Activated CD8-positive, alpha-beta memory T cell treated with anti-CD3 and anti-CD28 coated beads, Interleukin-2, amount 50 U/mL, for 4 hours (primary cell): ENCODE data around the gene PLAU.
"Not testable (repeated sequence)": the region's sequence is repeated elsewhere in the genome, so short reads cannot be mapped to it uniquely, and the experiment has no call there.

Experiments used
- DNase-seq: peaks from one replicate; pipeline ENCODE4 v3.0.0-alpha.2; 2020

Gene PLAU

GRCh38 chr10:73955719-73956118 lies 44.8 kb downstream of the PLAU start:
- no peak for DNase-seq

GRCh38 chr10:73956476-73957359 lies 45.8 kb downstream of the PLAU start:
- no peak for DNase-seq

- DNase-seq: no peak
Observed at GRCh38 chr10:73959484-73960243, 48.7 kb downstream of the PLAU start.

- DNase-seq: no peak
Observed at GRCh38 chr10:73962386-73962785, 51.5 kb downstream of the PLAU start.

GRCh38 chr10:73963533-73963932 lies 52.6 kb downstream of the PLAU start:
- DNase-seq: not testable (repeated sequence)

GRCh38 chr10:73964743-73965142 lies 53.8 kb downstream of the PLAU start:
- no peak for DNase-seq

GRCh38 chr10:73965267-73965889 lies 54.4 kb downstream of the PLAU start:
- DNase-seq: not testable (repeated sequence)

- no peak for DNase-seq
Observed at GRCh38 chr10:73965890-73966768, 55.2 kb downstream of the PLAU start.

- DNase-seq: no peak
Observed at GRCh38 chr10:73967022-73967429, 56.1 kb downstream of the PLAU start.
